GM19023 (cell line): Measurements from ENCODE around the gene NRP1.

ENCODE experiments used
- ATAC-seq: cut with Tn5 transposase; IDR thresholded peaks from one replicate; pipeline ENCODE4 v1.9.1; 2021; ENCODE audit warnings: mild to moderate bottlenecking, moderate library complexity; ENCODE audit not compliant: unreplicated experiment

The NRP1 gene

DNA sequence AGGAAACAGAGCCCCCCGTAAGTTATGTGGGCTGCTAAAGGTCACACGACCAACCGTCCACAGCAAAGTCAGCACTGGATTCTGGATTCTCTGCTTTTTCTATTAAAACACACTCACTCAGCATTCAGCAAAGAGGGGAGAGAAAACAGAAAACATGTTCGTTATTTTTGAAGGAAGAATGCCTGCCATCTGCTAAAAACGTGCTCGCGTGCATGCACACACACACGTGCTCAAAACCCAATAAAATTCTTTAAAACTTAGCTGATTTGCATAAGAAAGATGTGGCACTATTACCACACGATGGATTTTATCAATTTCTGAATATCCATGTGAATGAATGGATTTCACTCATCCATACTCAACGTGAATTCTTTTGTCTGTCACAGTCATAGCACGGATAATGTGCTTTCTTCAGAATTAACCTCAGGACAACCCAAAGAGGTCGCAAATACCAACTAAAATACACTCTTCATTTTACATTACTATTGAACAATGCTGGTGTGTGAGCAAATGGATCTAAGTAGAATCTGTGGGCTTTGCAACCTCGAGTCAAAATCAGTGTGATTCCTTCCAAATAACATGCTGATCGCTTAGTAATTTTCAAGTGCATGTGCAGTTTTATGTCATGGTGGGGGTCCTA is 40.8 kb downstream of the NRP1 start:
- no peak for ATAC-seq

DNA sequence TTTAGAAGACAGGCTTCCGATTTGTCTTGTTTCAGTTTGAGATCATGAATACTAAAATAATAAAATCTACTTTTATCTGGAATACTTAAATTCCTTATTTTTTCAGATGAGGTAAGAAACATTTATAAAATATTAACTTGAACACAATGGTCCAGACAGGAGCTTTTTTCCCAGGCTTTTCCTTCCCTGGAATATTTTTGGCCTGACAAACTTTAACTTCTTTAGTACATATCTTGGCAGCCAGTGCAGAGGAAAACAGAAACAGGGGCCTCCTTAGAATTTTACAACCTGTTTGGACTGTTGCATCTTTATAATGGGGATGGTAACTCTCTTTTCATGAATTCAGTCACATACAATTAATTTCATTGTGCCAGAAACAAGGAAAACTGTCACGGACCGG is 41.4 kb downstream of the NRP1 start:
- no peak for ATAC-seq

DNA sequence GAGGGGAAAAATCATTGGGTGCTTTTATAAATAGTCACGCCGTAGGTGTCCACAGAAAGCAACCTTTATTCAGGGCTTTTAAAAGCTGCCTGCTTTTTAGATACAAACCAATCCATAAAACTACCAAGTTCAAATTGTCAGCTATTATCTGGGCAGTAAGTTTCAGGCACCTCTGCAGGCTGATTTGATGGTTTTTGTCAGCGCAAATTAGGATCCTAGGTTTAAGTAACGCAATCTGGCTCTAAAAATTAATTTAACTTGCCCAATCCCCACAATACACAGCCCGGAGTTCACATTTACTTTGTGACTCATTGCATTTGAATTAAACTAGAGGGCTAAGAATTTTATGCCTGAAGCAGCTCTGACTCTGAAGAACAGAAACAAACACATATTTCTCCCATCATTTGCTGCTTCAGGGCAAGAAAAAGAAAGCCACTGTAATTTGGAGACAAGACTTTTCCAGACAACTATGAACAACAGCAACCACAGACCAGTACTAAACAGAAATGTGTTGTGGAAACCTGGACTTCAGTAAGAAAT is 43.3 kb downstream of the NRP1 start:
- no peak for ATAC-seq

DNA sequence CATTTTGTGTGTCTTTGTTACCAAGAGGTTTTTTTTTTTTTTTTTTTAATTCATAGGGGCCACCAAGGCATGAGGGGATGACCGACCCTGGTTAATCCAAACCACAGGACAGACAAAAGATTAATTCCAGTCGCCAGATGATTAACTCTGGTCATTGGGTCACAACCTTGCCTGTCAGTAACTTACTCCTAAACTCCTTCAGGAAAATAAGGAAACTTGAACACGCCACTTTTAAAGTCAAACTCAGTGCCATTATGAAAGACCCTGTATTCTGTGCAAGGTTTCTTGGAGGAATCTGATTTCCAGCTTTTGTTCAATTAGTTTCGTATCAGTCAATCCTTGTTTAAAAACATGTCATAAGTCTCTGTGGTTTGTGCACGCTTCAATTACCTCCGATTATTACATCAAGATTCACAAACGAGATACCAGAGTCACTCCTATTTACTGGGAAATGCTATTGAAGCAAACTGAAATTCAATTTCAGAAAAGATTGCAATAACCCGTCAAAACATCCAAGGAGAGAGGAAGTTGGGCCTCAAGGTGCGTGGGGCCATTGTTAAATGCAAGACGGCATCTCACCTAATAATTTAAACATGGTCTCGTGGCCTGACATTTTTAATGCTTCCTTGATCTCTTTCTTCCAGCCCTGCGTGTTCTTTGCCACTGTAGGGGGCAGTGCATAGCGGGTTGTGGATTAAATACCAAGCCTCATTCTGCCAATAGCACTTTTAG is 44.0 kb downstream of the NRP1 start:
- ATAC-seq, result no peak

DNA sequence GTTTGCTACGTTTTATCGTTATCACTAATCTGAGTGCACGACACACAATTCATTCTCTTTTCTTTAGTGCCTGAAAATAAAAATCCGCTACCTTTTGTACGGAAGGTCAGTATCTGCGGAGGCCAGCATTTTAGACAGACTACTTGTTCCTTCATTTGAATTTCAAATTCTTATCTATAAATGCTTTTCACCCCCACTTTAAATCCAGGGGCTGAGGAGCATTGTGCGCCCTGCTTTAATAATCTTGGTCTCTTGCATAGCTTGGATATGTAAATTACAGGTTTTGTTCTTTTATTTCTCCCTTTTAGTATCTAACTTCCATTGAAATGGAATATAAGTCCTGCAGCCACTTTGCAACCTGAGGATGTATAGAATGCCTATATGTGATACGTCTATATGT is 44.7 kb downstream of the NRP1 start:
- ATAC-seq, result no peak

DNA sequence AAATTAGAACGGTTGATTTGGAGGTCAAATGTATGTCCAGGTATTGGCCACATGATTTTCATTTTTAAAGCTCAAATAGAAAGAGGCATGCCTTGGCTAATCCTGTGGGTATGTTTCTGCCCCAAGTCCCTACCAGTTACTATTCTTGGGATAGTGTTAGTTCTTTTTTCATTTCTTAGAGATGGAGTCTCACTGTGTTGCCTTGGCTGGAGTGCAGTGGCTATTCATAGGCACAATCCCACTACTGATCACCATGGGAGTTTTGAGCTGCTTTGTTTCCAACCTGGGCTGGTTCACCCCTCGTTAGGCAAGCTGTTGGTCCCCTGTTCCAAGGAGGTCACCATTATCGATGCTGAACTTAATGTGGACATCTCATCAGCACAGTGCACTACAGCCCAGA is 46.3 kb downstream of the NRP1 start:
- ATAC-seq, result no peak

DNA sequence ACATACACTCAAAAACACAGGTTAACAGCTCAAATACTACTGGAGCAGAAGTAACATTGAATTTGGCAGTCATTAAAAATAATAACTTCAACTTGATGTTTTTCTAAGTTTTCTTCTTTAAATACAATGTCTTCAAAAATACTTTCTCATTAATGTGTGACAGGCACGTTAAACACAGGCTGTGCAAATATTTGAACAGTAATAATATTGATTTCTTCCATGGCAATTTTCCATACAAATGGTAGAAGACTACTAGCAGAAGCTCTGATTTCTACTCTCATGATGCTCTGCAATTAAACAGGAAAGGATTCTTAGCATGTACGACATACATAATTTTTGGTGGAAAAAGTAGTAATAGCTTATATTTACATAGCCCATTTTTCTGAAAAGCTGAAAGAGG is 47.4 kb downstream of the NRP1 start:
- ATAC-seq, result no peak

DNA sequence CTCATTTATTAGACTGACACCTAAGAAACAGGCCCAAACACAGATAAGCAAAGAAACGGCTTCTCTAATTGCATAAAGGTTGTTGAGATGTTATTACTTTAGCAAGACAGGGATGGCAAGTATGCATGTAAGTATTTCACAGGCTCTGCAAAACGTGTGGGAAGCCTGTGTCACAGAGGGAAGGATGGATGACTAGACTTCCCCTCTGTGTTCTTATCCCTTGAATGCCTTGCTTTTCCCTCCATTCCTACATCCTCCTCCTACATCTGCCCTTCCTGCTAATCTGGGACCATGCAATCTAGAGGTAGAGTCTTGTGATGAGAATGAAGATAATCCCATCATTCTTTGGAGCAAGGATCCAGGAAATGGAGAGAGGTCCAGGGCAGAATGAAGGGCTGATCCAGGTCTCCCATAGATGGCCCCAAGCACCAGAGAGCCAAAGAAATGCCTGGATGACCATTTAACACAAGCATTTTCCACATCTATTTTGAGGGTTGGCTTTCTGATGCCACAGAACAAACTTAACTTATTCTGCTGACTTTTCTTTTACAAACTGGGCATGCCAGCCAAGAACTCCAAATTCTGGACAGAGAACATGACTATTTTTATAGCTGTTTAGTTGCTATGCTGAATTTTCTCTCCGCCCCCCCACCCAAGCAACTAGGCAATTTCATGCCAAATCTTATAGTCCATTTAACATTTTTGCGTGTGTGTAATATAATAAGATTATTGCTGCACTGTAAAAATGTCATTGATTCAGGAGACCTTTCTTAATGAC is 48.1 kb downstream of the NRP1 start:
- ATAC-seq, result no peak

DNA sequence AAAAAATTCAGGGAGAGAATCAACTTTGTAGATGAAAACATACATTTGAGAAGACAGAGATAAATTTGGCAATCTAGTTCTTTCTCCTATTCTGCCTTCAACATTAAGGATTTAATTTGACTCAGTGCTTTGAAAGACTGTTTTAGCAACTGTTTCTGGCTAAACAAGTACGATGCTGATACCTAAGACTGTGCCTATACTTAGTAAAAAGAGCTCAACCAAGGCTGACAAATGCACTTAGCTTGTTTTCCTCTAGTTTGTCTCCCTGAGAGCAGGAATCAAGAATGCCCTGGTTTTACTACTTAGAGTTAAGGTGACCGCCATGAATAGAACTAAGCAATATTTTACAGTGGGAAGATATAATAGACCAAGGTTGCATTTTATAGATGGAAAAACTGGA is 49.5 kb downstream of the NRP1 start:
- ATAC-seq, result no peak

DNA sequence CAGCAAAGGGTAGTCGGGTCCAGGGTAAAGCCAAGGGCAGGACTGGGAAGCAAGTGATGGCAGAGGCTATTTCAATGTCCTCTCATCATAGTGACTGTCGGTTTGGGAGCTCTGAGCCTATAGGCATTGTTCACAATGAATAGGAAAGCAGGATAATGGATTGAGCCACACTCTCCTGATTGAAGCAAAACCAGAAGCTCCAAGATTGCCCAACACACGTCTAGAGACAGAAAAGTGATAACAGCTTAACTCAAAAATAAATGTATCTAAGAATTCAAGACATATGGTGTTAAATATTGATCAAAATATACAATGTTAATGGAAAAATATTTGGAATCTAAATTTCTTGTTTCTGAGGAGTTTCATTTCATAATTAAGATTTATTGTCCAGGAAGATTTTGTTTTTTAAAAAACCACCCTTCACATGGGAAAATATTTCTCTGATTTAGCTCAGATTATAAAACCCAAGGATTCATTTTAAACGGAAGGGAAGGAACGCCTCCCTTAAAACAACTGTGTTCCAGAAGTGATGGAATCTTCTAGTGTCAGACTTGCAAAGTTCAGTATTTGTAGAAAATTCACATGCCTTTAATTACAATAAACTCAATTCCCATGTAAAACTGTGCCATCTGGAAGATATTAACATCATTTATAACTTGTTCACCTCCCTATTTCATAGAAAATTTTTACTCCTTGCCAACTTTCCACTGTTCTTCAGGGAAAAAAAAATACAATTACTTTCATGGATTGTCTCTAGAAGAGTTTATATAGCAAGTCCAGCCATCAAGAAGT is 54.5 kb downstream of the NRP1 start:
- no peak for ATAC-seq

DNA sequence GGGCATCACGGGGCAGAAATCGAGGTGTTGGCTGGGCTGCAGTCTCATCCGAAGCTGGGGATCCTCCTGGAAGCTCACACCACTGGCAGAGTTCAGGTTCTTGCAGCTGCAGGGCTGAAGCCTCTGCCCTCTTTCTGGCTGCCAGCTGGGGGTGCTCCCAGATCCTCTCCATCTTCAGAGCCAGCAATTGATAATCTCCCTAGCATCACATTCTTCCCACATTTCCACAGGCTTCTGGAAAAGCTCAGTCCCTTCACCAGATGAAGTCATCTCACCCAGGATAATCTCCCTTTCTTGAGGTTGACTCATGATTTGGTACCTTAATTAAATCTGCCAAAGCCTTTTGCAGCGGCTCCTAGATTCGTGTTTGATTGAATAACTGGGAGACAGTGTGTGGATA is 55.2 kb downstream of the NRP1 start:
- no peak for ATAC-seq

DNA sequence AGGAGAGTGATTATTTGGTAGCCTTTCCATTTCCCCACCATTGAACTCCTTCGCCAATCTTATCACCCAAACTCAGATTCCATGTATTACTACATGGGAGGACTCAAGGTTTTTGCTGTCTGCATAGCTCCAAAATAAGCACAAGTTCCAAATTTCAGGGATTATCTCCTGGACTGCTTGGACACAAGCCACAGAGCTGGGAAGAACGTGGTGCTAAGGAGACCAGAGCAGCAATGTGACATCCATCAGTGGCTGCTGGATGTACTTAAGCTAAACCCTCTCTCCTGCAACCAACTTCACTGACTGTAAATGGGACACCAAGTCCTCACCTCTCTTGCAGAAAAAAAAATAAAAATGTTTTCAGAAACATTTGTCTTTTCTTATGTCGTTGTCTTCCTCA is 56.3 kb downstream of the NRP1 start:
- no peak for ATAC-seq

DNA sequence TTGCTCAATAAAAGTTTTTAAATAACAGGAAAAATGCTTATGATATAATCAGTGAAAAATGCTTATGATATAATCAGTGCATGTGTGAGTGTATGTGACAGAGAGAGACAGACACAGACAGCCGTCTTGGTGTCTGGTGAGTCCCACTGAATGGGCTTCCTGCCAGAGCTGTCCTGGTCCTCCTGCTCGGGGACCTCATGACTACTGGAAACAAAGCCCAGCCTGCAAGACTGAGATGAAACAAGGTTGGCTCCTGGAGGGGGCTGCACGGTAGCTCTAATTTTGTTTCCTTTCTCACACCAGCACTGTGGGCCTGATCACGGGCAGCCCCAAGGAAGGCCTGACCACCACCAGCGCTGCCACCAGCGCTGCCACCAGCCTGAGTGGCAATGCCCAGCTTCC is 57.3 kb downstream of the NRP1 start:
- ATAC-seq, result no peak

DNA sequence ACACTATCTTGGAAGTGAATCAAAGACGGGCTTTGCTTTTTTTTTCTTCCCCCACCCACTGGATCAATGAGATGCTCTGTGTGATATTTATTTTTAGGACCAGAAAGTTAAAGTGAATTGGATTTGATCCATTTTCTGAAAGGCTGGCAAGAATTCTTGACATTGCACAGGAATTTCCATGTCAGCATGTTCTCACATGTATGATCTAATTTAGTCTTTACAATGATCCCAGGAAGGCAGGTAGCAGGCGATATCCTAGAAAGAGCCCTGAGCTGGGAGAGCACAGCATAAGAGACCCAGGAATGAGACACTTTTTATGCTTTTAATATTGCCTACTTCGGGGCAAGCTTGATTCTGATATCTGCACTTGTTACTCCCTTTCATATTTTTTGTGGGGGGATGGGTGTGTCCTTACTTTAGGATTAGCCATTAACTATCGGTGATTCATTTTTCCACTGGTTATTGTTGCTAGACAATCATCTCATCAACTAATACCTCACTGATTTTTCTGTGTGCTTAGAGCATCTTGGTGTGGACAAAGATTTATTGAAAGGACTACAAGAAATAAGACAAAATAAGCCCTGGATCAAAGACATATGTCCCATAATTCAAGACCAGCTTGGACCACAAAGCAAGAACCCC is 58.1 kb downstream of the NRP1 start:
- ATAC-seq, result no peak

DNA sequence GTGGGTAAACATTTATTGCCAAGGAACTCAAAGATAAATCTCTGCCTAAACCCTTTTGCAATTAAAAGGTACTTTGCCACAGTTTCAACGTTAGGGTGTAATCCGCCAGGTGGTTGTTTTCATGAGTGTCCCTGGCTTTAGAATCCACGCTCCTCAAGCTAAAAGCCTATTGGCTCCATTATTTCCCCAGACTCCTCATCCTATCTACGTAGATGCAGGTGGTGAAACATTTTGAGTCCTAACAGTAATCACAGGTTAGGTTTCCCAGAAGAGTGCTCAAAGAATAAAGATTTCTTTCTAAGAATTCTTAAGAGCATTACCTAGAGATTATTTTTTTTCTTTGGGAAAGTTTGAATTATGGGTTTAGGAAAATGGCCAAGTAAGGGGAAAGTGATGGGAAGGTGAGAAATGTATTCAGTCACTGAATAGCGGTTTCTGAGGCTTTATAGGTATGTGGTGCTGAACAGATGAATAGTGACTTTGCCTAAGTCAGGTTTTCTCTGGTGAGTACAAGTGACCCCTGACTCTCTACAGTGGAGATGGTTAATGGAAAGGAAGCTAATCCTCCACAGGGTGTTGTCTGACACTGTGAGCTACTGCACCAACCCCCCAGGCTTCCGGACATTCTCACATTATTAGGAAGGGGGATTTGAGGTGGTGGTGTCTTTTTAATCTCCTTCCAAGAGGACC is 60.2 kb downstream of the NRP1 start:
- no peak for ATAC-seq

DNA sequence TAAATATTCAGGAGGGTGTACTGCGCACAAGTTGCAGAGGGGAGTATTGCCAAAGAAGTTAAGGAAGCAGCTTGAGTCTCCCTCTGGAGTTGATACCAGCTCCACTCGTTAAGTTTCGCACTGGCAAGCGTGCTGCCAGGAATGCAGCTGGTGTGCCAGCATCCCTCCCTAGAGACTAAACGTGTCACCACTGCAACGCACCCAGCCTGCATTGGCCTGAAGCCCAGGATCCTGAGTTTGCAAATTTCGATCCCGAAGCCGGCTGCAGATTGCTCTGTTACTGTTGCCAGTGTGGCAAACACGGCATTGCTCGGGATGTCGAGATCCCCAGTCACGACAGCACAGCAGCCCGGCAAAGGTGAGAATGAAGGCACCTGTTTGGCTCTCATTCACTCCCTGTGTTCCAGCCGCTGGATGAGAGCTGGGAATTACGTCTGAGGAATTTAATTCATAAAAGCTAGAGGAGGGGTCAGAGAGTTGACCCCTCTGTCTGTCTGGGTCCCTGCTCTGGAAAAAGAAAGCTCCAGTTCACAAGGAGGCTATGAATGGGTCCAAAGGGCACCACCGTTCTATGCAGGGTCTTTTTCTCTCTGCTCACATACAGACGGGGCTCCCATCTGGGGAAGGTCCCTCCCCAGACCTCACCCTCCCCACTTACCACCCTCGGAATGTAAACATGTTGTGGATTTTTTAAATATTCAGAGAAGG is 61.0 kb downstream of the NRP1 start:
- no peak for ATAC-seq

DNA sequence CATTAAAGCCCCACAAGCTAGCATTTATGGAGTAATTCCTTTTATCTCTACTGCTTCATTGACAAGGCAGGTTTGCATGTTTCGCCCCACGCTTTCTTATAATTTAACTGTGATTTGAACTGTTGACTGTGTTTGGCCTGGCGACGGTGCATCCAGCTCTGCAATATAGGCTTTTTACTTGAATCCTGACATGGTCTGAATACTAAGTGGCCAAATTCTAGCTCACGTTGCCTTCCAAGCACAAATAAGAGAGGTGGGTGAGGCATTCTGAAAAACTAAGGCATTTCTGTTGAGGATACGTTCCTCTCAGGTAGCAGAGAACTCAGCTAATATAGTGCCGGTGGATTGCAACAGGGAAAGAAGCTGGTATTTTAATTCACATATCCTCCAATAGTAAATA is 61.8 kb downstream of the NRP1 start:
- no peak for ATAC-seq

DNA sequence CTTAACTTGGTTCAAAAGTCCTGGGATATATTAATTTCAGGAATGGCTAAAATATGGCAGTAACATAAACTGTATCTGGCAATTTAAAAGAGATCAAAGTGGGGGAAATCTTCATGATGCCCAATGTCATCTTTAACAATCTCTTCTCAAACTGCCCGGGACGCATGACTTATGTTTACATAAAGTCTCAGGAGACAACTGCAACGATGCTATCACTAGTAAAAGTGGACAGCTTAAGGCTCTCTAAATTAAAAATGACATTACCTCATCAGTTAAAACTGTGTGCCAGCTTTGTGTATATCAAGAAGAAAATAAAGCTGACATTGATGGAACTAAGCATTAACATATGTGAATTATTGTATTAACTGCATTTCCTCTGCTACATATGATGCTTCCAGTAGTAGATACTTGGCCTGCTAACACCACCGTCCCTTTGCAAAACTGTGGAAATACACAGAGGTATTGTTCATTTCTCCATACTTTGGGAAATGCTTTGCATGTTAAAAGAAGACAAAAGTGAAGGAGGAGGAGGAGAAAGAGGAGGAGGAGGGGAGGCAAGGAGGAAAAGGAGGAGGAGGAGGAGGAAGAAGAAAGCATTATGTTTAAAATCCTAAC is 62.4 kb downstream of the NRP1 start:
- ATAC-seq, result no peak

DNA sequence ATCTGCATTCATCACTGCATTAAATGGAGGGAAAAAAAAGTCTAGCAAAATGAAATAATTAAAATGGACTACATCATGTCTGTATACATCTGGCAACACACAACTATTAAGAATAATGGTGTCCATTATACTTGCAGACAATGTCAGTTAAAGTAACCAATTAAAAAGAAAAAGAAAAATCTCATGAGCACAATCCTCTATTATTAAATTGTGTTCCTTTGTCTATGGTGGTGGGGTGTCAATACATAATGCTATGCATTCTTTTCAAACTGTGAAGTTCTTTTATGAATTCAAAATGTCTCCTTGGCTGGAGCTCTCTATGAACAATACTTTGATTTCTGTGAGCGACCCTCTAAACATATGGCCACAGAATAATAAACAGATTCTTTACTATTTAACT is 63.5 kb downstream of the NRP1 start:
- ATAC-seq, result no peak
